Thyroid gland (tissue), 4 donors: ENCODE measurements around the gene PHLDB1.

ENCODE experiments used
- CTCF ChIP-seq, 6 experiments: fragments of 200-600 bp in 3 of 6; fragments of 450-650 bp in 3 of 6; sonication (generic) in 3 of 6; IDR thresholded peaks; one replicate each; pipeline ENCODE4 v1.5.1; 2016 to 2019; ENCODE audit warnings: antibody characterized with exemption in 6 of 6, mild to moderate bottlenecking in 2 of 6, inconsistent platforms in 1 of 6, moderate library complexity in 1 of 6
- POLR2A ChIP-seq, 2 donors: fragments of 450-650 bp; IDR thresholded peaks; one replicate each; pipeline ENCODE4 v1.6.1; 2017; ENCODE audit warnings: antibody characterized with exemption in 2 of 2, mild to moderate bottlenecking in 2 of 2, moderate library complexity in 1 of 2

GRCh38 chr11:118625036-118625690 is 17.7 kb downstream of the PHLDB1 start:
- TF ChIP-seq POLR2A (IDR thresholded peaks at IDR 0.05) (no peak), CTCF (IDR thresholded peaks at IDR 0.05) (no peak)
